Measurements from ENCODE around the gene TPRG1.

The TPRG1 gene

GRCh38 chr3:189258261-189258660 lies 86.5 kb downstream of the TPRG1 start:
- no peak overlapping the region for H3K4me2 ChIP-seq (ENCODE audit: low read length)
- H3K9me3 ChIP-seq (ENCODE audit: control insufficient read depth, insufficient read depth, low read length), result no peaks in the 10 kb centered on the region
- H3K79me2 ChIP-seq (ENCODE audit: control insufficient read depth, low read length), result no peaks in the 10 kb centered on the region
- no peaks in the 10 kb centered on the region for H3F3A ChIP-seq (ENCODE audit: control insufficient read depth, insufficient read depth)
- no peaks in the 10 kb centered on the region for H4K20me1 ChIP-seq (ENCODE audit: control insufficient read depth, insufficient read depth, low read depth, low read length)
- H3K27me3 ChIP-seq (ENCODE audit: control insufficient read depth, low read length), result no peaks in the 10 kb centered on the region; the same call in 1 of the 2 replicates
- H3K4me1 ChIP-seq (ENCODE audit: control insufficient read depth, low read length), result no peaks in the 10 kb centered on the region
- H3K27ac ChIP-seq (ENCODE audit: low read depth, low read length), result no peak overlapping the region
- TF ChIP-seq EZH2phosphoT487 (IDR thresholded peaks at IDR 0.05; ENCODE audit: borderline replicate concordance, low read length), result no peak
- no peak for TF ChIP-seq CTCF (IDR thresholded peaks at IDR 0.05; ENCODE audit: low read depth, low read length, poor library complexity, severe bottlenecking)
- H3K36me3 ChIP-seq (ENCODE audit: control insufficient read depth, low read length), result no peaks in the 10 kb centered on the region
- no peak overlapping the region for H3K4me3 ChIP-seq (ENCODE audit: low read length)
- H3K9me2 ChIP-seq (replicated peaks; ENCODE audit: control insufficient read depth, low read length), result no peaks in the 10 kb centered on the region

- no peaks in the 10 kb centered on the region for H3K9me2 ChIP-seq (replicated peaks; ENCODE audit: control insufficient read depth, low read length)
- no peaks in the 10 kb centered on the region for H3F3A ChIP-seq (ENCODE audit: control insufficient read depth, insufficient read depth)
- no peaks in the 10 kb centered on the region for H3K9me3 ChIP-seq (ENCODE audit: control insufficient read depth, insufficient read depth, low read length)
- no peak for TF ChIP-seq EZH2phosphoT487 (IDR thresholded peaks at IDR 0.05; ENCODE audit: borderline replicate concordance, low read length)
- TF ChIP-seq CTCF (IDR thresholded peaks at IDR 0.05; ENCODE audit: low read depth, low read length, poor library complexity, severe bottlenecking), result no peak
- H3K4me1 ChIP-seq (ENCODE audit: control insufficient read depth, low read length), result no peaks in the 10 kb centered on the region
- no peak overlapping the region for H3K4me2 ChIP-seq (ENCODE audit: low read length)
- no peaks in the 10 kb centered on the region for H3K36me3 ChIP-seq (ENCODE audit: control insufficient read depth, low read length)
- no peaks in the 10 kb centered on the region for H4K20me1 ChIP-seq (ENCODE audit: control insufficient read depth, insufficient read depth, low read depth, low read length)
- H3K27ac ChIP-seq (ENCODE audit: low read depth, low read length), result no peak overlapping the region
- no peak overlapping the region for H3K4me3 ChIP-seq (ENCODE audit: low read length)
- H3K79me2 ChIP-seq (ENCODE audit: control insufficient read depth, low read length), result no peaks in the 10 kb centered on the region
- H3K27me3 ChIP-seq (ENCODE audit: control insufficient read depth, low read length), result no peaks in the 10 kb centered on the region; the same call in none of the 2 replicates
Observed at GRCh38 chr3:189260556-189261493, 89.1 kb downstream of the TPRG1 start.

- H3K9me3 ChIP-seq (ENCODE audit: control insufficient read depth, insufficient read depth, low read length), result no peaks in the 10 kb centered on the region
- no peak overlapping the region for H3K4me2 ChIP-seq (ENCODE audit: low read length)
- no peak overlapping the region for H3K27ac ChIP-seq (ENCODE audit: low read depth, low read length)
- H4K20me1 ChIP-seq (ENCODE audit: control insufficient read depth, insufficient read depth, low read depth, low read length), result no peaks in the 10 kb centered on the region
- no peaks in the 10 kb centered on the region for H3K9me2 ChIP-seq (replicated peaks; ENCODE audit: control insufficient read depth, low read length)
- H3K4me1 ChIP-seq (ENCODE audit: control insufficient read depth, low read length), result no peaks in the 10 kb centered on the region
- TF ChIP-seq EZH2phosphoT487 (IDR thresholded peaks at IDR 0.05; ENCODE audit: borderline replicate concordance, low read length), result no peak
- no peak for TF ChIP-seq CTCF (IDR thresholded peaks at IDR 0.05; ENCODE audit: low read depth, low read length, poor library complexity, severe bottlenecking)
- no peaks in the 10 kb centered on the region for H3K36me3 ChIP-seq (ENCODE audit: control insufficient read depth, low read length)
- no peaks in the 10 kb centered on the region for H3F3A ChIP-seq (ENCODE audit: control insufficient read depth, insufficient read depth)
- no peak overlapping the region for H3K4me3 ChIP-seq (ENCODE audit: low read length)
- H3K27me3 ChIP-seq (ENCODE audit: control insufficient read depth, low read length), result peaks cover 5% of the 10 kb centered on the region
- no peaks in the 10 kb centered on the region for H3K79me2 ChIP-seq (ENCODE audit: control insufficient read depth, low read length)
Observed at GRCh38 chr3:189262746-189263145, 91.0 kb downstream of the TPRG1 start.

All from DOHH2 (cell line).